GM12878 (cell line): ENCODE measurements around the gene TNPO2. TPM values are rescaled to one million over a fixed set of nuclear protein-coding genes. Genes with fewer than 3 reads are reported as not detected.

Source experiments
- ATAC-seq: fragments of 200-7000 bp; cut with Tn5 transposase; 3 replicates; pipeline ENCODE4 v1.9.1; 2020; ENCODE audit warnings: mild to moderate bottlenecking, moderate library complexity
- BruUV-seq: library from RNA; stranded (reverse); fragments of 400-500 nt; replicated peaks from 2 replicates; lab custom pipeline; 2021; lab: Mats Ljungman, UMichigan
- CTCF ChIA-PET: fragments of 300-600 bp; sonication (Branson Sonifier 250); formaldehyde crosslinking; extraction: SDS; loops from one replicate; lab custom pipeline; 2021; ENCODE audit warnings: inconsistent platforms; lab: Yijun Ruan, JAX
- POLR2A ChIA-PET: fragments of 350-600 bp; formaldehyde crosslinking; extraction: SDS; loops from one replicate; lab custom pipeline; 2021; ENCODE audit warnings: inconsistent platforms; lab: Charles Lee
- RAD21 ChIA-PET: fragments of 300-600 bp; sonication (Branson Sonifier 250); formaldehyde crosslinking; loops from one replicate; lab custom pipeline; 2023; ENCODE audit warnings: antibody characterized with exemption; ENCODE audit not compliant: unreplicated experiment; lab: Charles Lee
- SMC1A ChIA-PET: fragments of 300-600 bp; sonication (Branson Sonifier 250); formaldehyde crosslinking; loops from one replicate; lab custom pipeline; 2023; ENCODE audit not compliant: unreplicated experiment, uncharacterized antibody; lab: Charles Lee
- DNase-seq: peaks from one replicate; pipeline ENCODE4 v3.0.0-alpha.2; 2011; ENCODE audit warnings: low read depth, low spot score
- FAIRE-seq: peaks from 3 replicates; lab custom pipeline; 2011; peaks lifted over from hg19 to GRCh38; lab: Jason Lieb, UNC
- H2AFZ ChIP-seq: 2 replicates; pipeline ENCODE4 v1.6.0; 2011; ENCODE audit warnings: low read depth, low read length, control low read depth; ENCODE audit not compliant: control insufficient read depth
- H3K27ac ChIP-seq: 2 replicates; pipeline ENCODE4 v1.5.1; 2011; ENCODE audit warnings: control low read depth; ENCODE audit not compliant: control insufficient read depth, insufficient read depth
- H3K27me3 ChIP-seq, 2 experiments: replicated peaks in 1 of 2; 2 replicates each; pipeline versions ENCODE4 v1.6.0 to v1.6.1; 2011; ENCODE audit warnings: low read length in 1 of 2; ENCODE audit not compliant: control insufficient read depth in 2 of 2, insufficient read depth in 2 of 2
- H3K36me3 ChIP-seq, 2 experiments: 2 replicates each; pipeline ENCODE4 v1.5.1; 2011; ENCODE audit warnings: low read length in 1 of 2; ENCODE audit not compliant: control insufficient read depth in 2 of 2, insufficient read depth in 2 of 2
- H3K4me1 ChIP-seq: 2 replicates; pipeline ENCODE4 v1.6.1; 2011; ENCODE audit warnings: mild to moderate bottlenecking, low read length, moderate library complexity, mixed read lengths; ENCODE audit not compliant: control insufficient read depth, insufficient read depth
- H3K4me2 ChIP-seq: 2 replicates; pipeline ENCODE4 v1.6.0; 2011; ENCODE audit warnings: control low read depth; ENCODE audit not compliant: control insufficient read depth, insufficient read depth
- H3K4me3 ChIP-seq: fragments of 200-600 bp; sonication (generic); 2 replicates; pipeline ENCODE4 v1.5.1; 2016
- H3K79me2 ChIP-seq: 2 replicates; pipeline ENCODE4 v1.6.0; 2011; ENCODE audit warnings: low read length; ENCODE audit not compliant: control insufficient read depth, insufficient read depth
- H3K9ac ChIP-seq: 2 replicates; pipeline ENCODE4 v1.8.0; 2011; ENCODE audit warnings: low read length, control low read depth, mixed read lengths; ENCODE audit not compliant: control insufficient read depth, insufficient read depth
- H3K9me3 ChIP-seq: replicated peaks from 3 replicates; pipeline ENCODE4 v1.5.1; 2011; ENCODE audit warnings: mild to moderate bottlenecking, low read length; ENCODE audit not compliant: control insufficient read depth, insufficient read depth
- H4K20me1 ChIP-seq: 2 replicates; pipeline ENCODE4 v1.6.0; 2011; ENCODE audit not compliant: control insufficient read depth, insufficient read depth
- CEBPB ChIP-seq, 2 experiments: fragments of 150-350 bp in 1 of 2; IDR thresholded peaks; 2 replicates each; pipeline ENCODE4 v1.6.1; 2012 to 2014; ENCODE audit warnings: low read depth in 2 of 2, low read length in 2 of 2, borderline replicate concordance in 1 of 2, inconsistent platforms in 1 of 2
- CHD2 ChIP-seq: IDR thresholded peaks from 2 replicates; pipeline ENCODE4 v1.6.1; 2011; ENCODE audit warnings: low read depth, low read length, improper control_type of control experiment, borderline replicate concordance
- E2F4 ChIP-seq: IDR thresholded peaks from 2 replicates; pipeline ENCODE4 v1.6.1; 2012; ENCODE audit warnings: low read depth, low read length, improper control_type of control experiment
- JUNB ChIP-seq: IDR thresholded peaks from 2 replicates; pipeline ENCODE4 v1.6.1; 2016; ENCODE audit warnings: antibody characterized with exemption, mild to moderate bottlenecking
- KAT2A ChIP-seq: conservative IDR thresholded peaks from 2 replicates; pipeline ENCODE4 v1.6.1; 2011; ENCODE audit warnings: low read depth, low read length; ENCODE audit not compliant: control insufficient read depth
- MEF2A ChIP-seq: IDR thresholded peaks from 2 replicates; pipeline ENCODE4 v1.6.1; 2011; ENCODE audit warnings: low read depth, mild to moderate bottlenecking, low read length, moderate library complexity; ENCODE audit not compliant: insufficient read depth
- NRF1 ChIP-seq: conservative IDR thresholded peaks from 2 replicates; pipeline ENCODE4 v1.6.1; 2011; ENCODE audit warnings: mild to moderate bottlenecking, low read depth, low read length, improper control_type of control experiment
- SMAD5 ChIP-seq: IDR thresholded peaks from 2 replicates; pipeline ENCODE4 v1.6.1; 2016; ENCODE audit warnings: antibody characterized with exemption, low read depth
- SMC3 ChIP-seq: IDR thresholded peaks from 2 replicates; pipeline ENCODE4 v1.6.1; 2011; ENCODE audit warnings: low read length, improper control_type of control experiment, borderline replicate concordance
- SREBF1 ChIP-seq: IDR thresholded peaks from 2 replicates; pipeline ENCODE4 v1.6.1; 2012; ENCODE audit warnings: mild to moderate bottlenecking, low read length
- SRF ChIP-seq, 2 experiments: IDR thresholded peaks; 2 replicates each; pipeline ENCODE4 v1.6.1; 2011; ENCODE audit warnings: low read depth in 2 of 2, low read length in 2 of 2, mild to moderate bottlenecking in 1 of 2, moderate library complexity in 1 of 2
- TARDBP ChIP-seq: IDR thresholded peaks from 2 replicates; pipeline ENCODE4 v1.6.1; 2016; ENCODE audit warnings: borderline replicate concordance
- TCF12 ChIP-seq: IDR thresholded peaks from 2 replicates; pipeline ENCODE4 v1.6.1; 2011; ENCODE audit warnings: low read depth, mild to moderate bottlenecking, low read length
- TCF3 ChIP-seq: IDR thresholded peaks from 2 replicates; pipeline ENCODE4 v1.6.1; 2012; ENCODE audit warnings: low read depth, mild to moderate bottlenecking, low read length, borderline replicate concordance; ENCODE audit not compliant: insufficient read depth
- YY1 ChIP-seq: IDR thresholded peaks from 2 replicates; pipeline ENCODE4 v1.6.1; 2011; ENCODE audit warnings: low read depth, mild to moderate bottlenecking, low read length
- WGBS: methylation state at CpG from one replicate; pipeline ENCODE4 v1.1.6; 2016; ENCODE audit warnings: low lambda C conversion rate; ENCODE audit not compliant: insufficient replicate concordance, insufficient coverage; ENCODE audit errors: missing lambda C conversion rate; 5-methylcytosine and 5-hydroxymethylcytosine counted together
- in situ Hi-C: fragments of 300-500 bp; cut with MboI; formaldehyde crosslinking; loops from 9 replicates; pipeline ENCODE4 v1.14.3; 2018; ENCODE audit warnings: mixed read lengths
- intact Hi-C: fragments of 100-400 bp; cut with micrococcal nuclease; formaldehyde crosslinking; loops from one replicate; pipeline ENCODE4 v1.14.2; 2022; ENCODE audit not compliant: unreplicated experiment
- polyA plus RNA-seq, 11 experiments: library from polyadenylated mRNA; depleted of rRNA in 4 of 11; unstranded in 6 of 11; stranded (reverse) in 5 of 11; fragments of >200 nt; fragmentation: Nextera tagmentation in 4 of 11; fragmentation: Illumina TruSeq in 1 of 11; extraction: Ambion mirVana in 4 of 11; extraction: Trizol in 1 of 11; gene quantifications; 1 replicate in 1 of 11; 2 replicates in 10 of 11; pipeline versions ENCODE4 v1.2.1 to v1.2.3, GENCODE V29; 2011 to 2016; ENCODE audit warnings: inconsistent platforms in 2 of 11, missing spikeins in 2 of 11, low read depth in 1 of 11
- total RNA-seq, 4 experiments: library from RNA; depleted of rRNA in 3 of 4; stranded (reverse); fragments of >200 nt in 3 of 4; fragmentation: Illumina TruSeq in 1 of 4; extraction: Trizol in 1 of 4; gene quantifications; 2 replicates each; pipeline versions ENCODE4 v1.2.1 to v1.2.3, GENCODE V29; 2013 to 2021
- TF ChIP-seq, protein P1 (sequence below): fragments of 450-650 bp; formaldehyde crosslinking; IDR thresholded peaks from 2 replicates; pipeline ENCODE4 v1.4.0; 2022; ENCODE audit warnings: mild to moderate bottlenecking, moderate library complexity
- TF ChIP-seq, protein P2 (sequence below): fragments of 450-650 bp; IDR thresholded peaks from 2 replicates; pipeline ENCODE4 v1.6.1; 2017; ENCODE audit warnings: mild to moderate bottlenecking

The TNPO2 gene
- total and polyA plus RNA-seq, 10 of the 15 experiments (the other 5 are each of a cell fraction or from before 2014, with no cell fraction given): 5.5 to 99.7 (median 29.6) TPM

- H3K9ac ChIP-seq: no peak overlapping the region
- ChIA-PET POLR2A (interaction anchor here (0.6 kb wide), 1 partner anchor 141 kb away, joined by 3 read pairs; no protein-coding TSS in a partner anchor), SMC1A (interaction anchor here (0.6 to 1.7 kb wide), 8 partner anchors 21 to 90 kb away, joined by 3 to 6 read pairs (median 3); partner anchors contain the start of genes FBXW9 and GET3), RAD21 (interaction anchor here (0.6 to 1.0 kb wide), 3 partner anchors 23 to 89 kb away, joined by 3 read pairs; partner anchors contain the start of gene TRIR), CTCF (interaction anchor here (0.6 to 17.0 kb wide), 21 partner anchors 8 to 961 kb away, joined by 3 to 426 read pairs (median 5); partner anchors contain the start of genes DHPS, FBXW9, GET3 and JUNB)
- peak overlapping the region; percentile 93 for H3K4me2 ChIP-seq
- no peaks in the 10 kb centered on the region for H3K36me3 ChIP-seq
- 12% methylated on average over 50 of the region's 60 CpGs for WGBS
- ATAC-seq (peak; percentile 93), DNase-seq (no peak), FAIRE-seq (peak; percentile 47)
- H3K27ac ChIP-seq: no peak overlapping the region
- intact Hi-C loops: loop anchor here (1.0 to 5.0 kb wide), 2 partner anchors 40 to 195 kb away; no protein-coding TSS in a partner anchor
- H2AFZ ChIP-seq: peak overlapping the region; percentile 65; the same call in 1 of the 2 replicates
- H3K9me3 ChIP-seq: no peaks in the 10 kb centered on the region
- BruUV-seq: no TSS peak
- no peaks in the 10 kb centered on the region for H3K4me1 ChIP-seq
- in situ Hi-C loops: no loop called here
- H3K27me3 ChIP-seq: peaks cover 0 to 2% of the 10 kb centered on the region in 2 experiments; a peak in 1 of 4 replicates
- no peaks in the 10 kb centered on the region for H3K79me2 ChIP-seq
- H4K20me1 ChIP-seq: no peaks in the 10 kb centered on the region
- H3K4me3 ChIP-seq: peak overlapping the region; percentile 32; the same call in 1 of the 2 replicates
- no peak for TF ChIP-seq TARDBP
- no peak for TF ChIP-seq CHD2
- TF ChIP-seq, protein P1, sequence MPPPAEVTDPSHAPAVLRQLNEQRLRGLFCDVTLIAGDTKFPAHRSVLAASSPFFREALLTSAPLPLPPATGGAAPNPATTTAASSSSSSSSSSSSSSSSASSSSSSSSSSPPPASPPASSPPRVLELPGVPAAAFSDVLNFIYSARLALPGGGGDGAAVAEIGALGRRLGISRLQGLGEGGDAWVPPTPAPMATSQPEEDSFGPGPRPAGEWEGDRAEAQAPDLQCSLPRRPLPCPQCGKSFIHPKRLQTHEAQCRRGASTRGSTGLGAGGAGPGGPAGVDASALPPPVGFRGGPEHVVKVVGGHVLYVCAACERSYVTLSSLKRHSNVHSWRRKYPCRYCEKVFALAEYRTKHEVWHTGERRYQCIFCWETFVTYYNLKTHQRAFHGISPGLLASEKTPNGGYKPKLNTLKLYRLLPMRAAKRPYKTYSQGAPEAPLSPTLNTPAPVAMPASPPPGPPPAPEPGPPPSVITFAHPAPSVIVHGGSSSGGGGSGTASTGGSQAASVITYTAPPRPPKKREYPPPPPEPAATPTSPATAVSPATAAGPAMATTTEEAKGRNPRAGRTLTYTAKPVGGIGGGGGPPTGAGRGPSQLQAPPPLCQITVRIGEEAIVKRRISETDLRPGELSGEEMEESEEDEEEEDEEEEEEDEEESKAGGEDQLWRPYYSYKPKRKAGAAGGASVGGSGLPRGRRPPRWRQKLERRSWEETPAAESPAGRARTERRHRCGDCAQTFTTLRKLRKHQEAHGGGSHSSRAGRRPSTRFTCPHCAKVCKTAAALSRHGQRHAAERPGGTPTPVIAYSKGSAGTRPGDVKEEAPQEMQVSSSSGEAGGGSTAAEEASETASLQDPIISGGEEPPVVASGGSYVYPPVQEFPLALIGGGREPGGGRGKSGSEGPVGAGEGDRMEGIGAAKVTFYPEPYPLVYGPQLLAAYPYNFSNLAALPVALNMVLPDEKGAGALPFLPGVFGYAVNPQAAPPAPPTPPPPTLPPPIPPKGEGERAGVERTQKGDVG: no peak
- TF ChIP-seq SMAD5: no peak
- no peak for TF ChIP-seq KAT2A
- peak; percentile 71 for TF ChIP-seq SMC3
- TF ChIP-seq, protein P2, sequence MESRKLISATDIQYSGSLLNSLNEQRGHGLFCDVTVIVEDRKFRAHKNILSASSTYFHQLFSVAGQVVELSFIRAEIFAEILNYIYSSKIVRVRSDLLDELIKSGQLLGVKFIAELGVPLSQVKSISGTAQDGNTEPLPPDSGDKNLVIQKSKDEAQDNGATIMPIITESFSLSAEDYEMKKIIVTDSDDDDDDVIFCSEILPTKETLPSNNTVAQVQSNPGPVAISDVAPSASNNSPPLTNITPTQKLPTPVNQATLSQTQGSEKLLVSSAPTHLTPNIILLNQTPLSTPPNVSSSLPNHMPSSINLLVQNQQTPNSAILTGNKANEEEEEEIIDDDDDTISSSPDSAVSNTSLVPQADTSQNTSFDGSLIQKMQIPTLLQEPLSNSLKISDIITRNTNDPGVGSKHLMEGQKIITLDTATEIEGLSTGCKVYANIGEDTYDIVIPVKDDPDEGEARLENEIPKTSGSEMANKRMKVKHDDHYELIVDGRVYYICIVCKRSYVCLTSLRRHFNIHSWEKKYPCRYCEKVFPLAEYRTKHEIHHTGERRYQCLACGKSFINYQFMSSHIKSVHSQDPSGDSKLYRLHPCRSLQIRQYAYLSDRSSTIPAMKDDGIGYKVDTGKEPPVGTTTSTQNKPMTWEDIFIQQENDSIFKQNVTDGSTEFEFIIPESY: no peak
- TF ChIP-seq NRF1: 0 out of 2 replicates have a peak, but pooled peaks have one; percentile 24
- TF ChIP-seq TCF3: 0 out of 2 replicates have a peak, but pooled peaks have one; percentile 59
- 0 out of 2 replicates have a peak, but pooled peaks have one; percentile 57 for TF ChIP-seq YY1
- TF ChIP-seq TCF12: peak; percentile 68
- no peak for TF ChIP-seq JUNB
- no peak for TF ChIP-seq E2F4
- no peak for TF ChIP-seq SRF (IDR thresholded peaks at IDR 0.05; ENCODE audit: low read depth in 2 of 2, low read length in 2 of 2)
- no peak for TF ChIP-seq MEF2A
- no peak for TF ChIP-seq SREBF1
- TF ChIP-seq CEBPB (IDR thresholded peaks at IDR 0.05; ENCODE audit: borderline replicate concordance in 1 of 2, low read depth in 2 of 2, low read length in 2 of 2): no peak
These were observed 34.0 kb upstream of the TNPO2 start for GRCh38 chr19:12757544-12758274.
